H9 (cell line): ENCODE results near the gene SERTAD1. TPM values are rescaled to one million over a fixed set of nuclear protein-coding genes. Genes with fewer than 3 reads are reported as not detected.

Experiments
- DNase-seq: peaks from one replicate; pipeline ENCODE4 v3.0.0-alpha.2; 2017
- H2AFZ ChIP-seq: one replicate; pipeline ENCODE4 v1.6.1; 2013; ENCODE audit warnings: mild to moderate bottlenecking, low read length, control low read depth, moderate library complexity
- H2AK5ac ChIP-seq: 2 replicates; pipeline ENCODE4 v1.6.1; 2013; ENCODE audit warnings: low read length, control low read depth, mixed read lengths; ENCODE audit not compliant: insufficient read length
- H2BK120ac ChIP-seq: one replicate; pipeline ENCODE4 v1.6.1; 2013; ENCODE audit warnings: low read depth, mild to moderate bottlenecking, low read length, control low read depth, inconsistent platforms; ENCODE audit not compliant: poor library complexity, severe bottlenecking
- H2BK12ac ChIP-seq: 2 replicates; pipeline ENCODE4 v1.6.1; 2013; ENCODE audit warnings: low read length, control low read depth, mixed read lengths, low read depth; ENCODE audit not compliant: insufficient read length
- H2BK15ac ChIP-seq: 2 replicates; pipeline ENCODE4 v1.6.1; 2013; ENCODE audit warnings: low read depth, low read length, control low read depth
- H2BK20ac ChIP-seq: one replicate; pipeline ENCODE4 v1.6.1; 2013; ENCODE audit warnings: low read depth, mild to moderate bottlenecking, low read length, control low read depth, inconsistent platforms; ENCODE audit not compliant: poor library complexity, severe bottlenecking
- H2BK5ac ChIP-seq: 2 replicates; pipeline ENCODE4 v1.6.1; 2013; ENCODE audit warnings: low read length, control low read depth, mixed read lengths; ENCODE audit not compliant: insufficient read length
- H3K14ac ChIP-seq: 2 replicates; pipeline ENCODE4 v1.6.1; 2013; ENCODE audit warnings: low read length, control low read depth; ENCODE audit not compliant: insufficient read depth
- H3K18ac ChIP-seq: 2 replicates; pipeline ENCODE4 v1.6.1; 2013; ENCODE audit warnings: low read depth, mild to moderate bottlenecking, mixed read lengths, low read length, control low read depth; ENCODE audit not compliant: insufficient read length
- H3K23ac ChIP-seq: 2 replicates; pipeline ENCODE4 v1.6.1; 2013; ENCODE audit warnings: low read length, control low read depth, mixed read lengths, low read depth; ENCODE audit not compliant: insufficient read length
- H3K23me2 ChIP-seq: 2 replicates; pipeline ENCODE4 v1.6.1; 2013; ENCODE audit warnings: low read depth, mild to moderate bottlenecking, mixed read lengths, low read length, control low read depth; ENCODE audit not compliant: insufficient read length, poor library complexity, severe bottlenecking
- H3K27ac ChIP-seq: 2 replicates; pipeline ENCODE4 v1.5.1; 2013; ENCODE audit warnings: low read length, control low read depth, mixed read lengths, low read depth; ENCODE audit not compliant: insufficient read length
- H3K27me3 ChIP-seq: 2 replicates; pipeline ENCODE4 v1.6.1; 2013; ENCODE audit warnings: low read length, control low read depth, inconsistent platforms; ENCODE audit not compliant: insufficient read depth
- H3K4ac ChIP-seq: 2 replicates; pipeline ENCODE4 v1.6.1; 2013; ENCODE audit warnings: low read depth, mild to moderate bottlenecking, control low read depth, inconsistent platforms, low read length, moderate library complexity
- H3K4me1 ChIP-seq: 2 replicates; pipeline ENCODE4 v1.6.1; 2013; ENCODE audit warnings: low read length, control low read depth, inconsistent platforms; ENCODE audit not compliant: insufficient read depth
- H3K4me2 ChIP-seq: 2 replicates; pipeline ENCODE4 v1.6.1; 2013; ENCODE audit warnings: low read length, control low read depth, mixed read lengths; ENCODE audit not compliant: insufficient read length, insufficient read depth
- H3K56ac ChIP-seq: 2 replicates; pipeline ENCODE4 v1.6.1; 2013; ENCODE audit warnings: low read depth, mild to moderate bottlenecking, mixed read lengths, low read length, control low read depth; ENCODE audit not compliant: insufficient read length
- H3K79me1 ChIP-seq: 2 replicates; pipeline ENCODE4 v1.6.1; 2013; ENCODE audit warnings: low read depth, mild to moderate bottlenecking, moderate library complexity, low read length, control low read depth, inconsistent platforms; ENCODE audit not compliant: insufficient read depth, poor library complexity, severe bottlenecking
- H3K79me2 ChIP-seq: 2 replicates; pipeline ENCODE4 v1.6.1; 2013; ENCODE audit warnings: low read length, control low read depth, inconsistent platforms; ENCODE audit not compliant: insufficient read depth
- H3K9ac ChIP-seq: 2 replicates; pipeline ENCODE4 v1.6.1; 2013; ENCODE audit warnings: low read length, control low read depth, mixed read lengths; ENCODE audit not compliant: insufficient read length; ENCODE audit errors: extremely low read depth
- H3K9me3 ChIP-seq: one replicate; pipeline ENCODE4 v1.6.1; 2013; ENCODE audit warnings: low read depth, low read length, inconsistent platforms; ENCODE audit not compliant: control insufficient read depth
- H3T11ph ChIP-seq: one replicate; pipeline ENCODE4 v1.6.1; 2013; ENCODE audit warnings: mild to moderate bottlenecking, low read length, control low read depth, inconsistent platforms
- H4K20me1 ChIP-seq: one replicate; pipeline ENCODE4 v1.6.1; 2013; ENCODE audit not compliant: control insufficient read depth, insufficient read length, insufficient read depth
- H4K5ac ChIP-seq: 2 replicates; pipeline ENCODE4 v1.6.1; 2013; ENCODE audit warnings: low read depth, mild to moderate bottlenecking, mixed read lengths, low read length, control low read depth; ENCODE audit not compliant: insufficient read length
- H4K8ac ChIP-seq: replicated peaks from 2 replicates; pipeline ENCODE4 v1.6.1; 2013; ENCODE audit warnings: low read length, control low read depth, mixed read lengths, low read depth; ENCODE audit not compliant: insufficient read length
- H4K91ac ChIP-seq: 2 replicates; pipeline ENCODE4 v1.6.1; 2013; ENCODE audit warnings: low read depth, mild to moderate bottlenecking, moderate library complexity, mixed read lengths, low read length, control low read depth; ENCODE audit not compliant: insufficient read length
- H3K27ac Mint-ChIP-seq, 3 experiments: 2 replicates in 2 of 3; 3 replicates in 1 of 3; pipeline ENCODE4 v1.8.0; 2020 to 2021; ENCODE audit warnings: mixed read lengths in 3 of 3, mild to moderate bottlenecking in 1 of 3, moderate library complexity in 1 of 3
- H3K27me3 Mint-ChIP-seq: 2 replicates; pipeline ENCODE4 v1.8.0; 2021; ENCODE audit warnings: low read depth, mild to moderate bottlenecking, moderate library complexity, mixed read lengths
- H3K36me3 Mint-ChIP-seq, 3 experiments: 2 replicates in 2 of 3; 3 replicates in 1 of 3; pipeline ENCODE4 v1.8.0; 2020 to 2021; ENCODE audit warnings: low read depth in 3 of 3, mixed read lengths in 3 of 3; ENCODE audit not compliant: insufficient read depth in 1 of 3
- H3K4me1 Mint-ChIP-seq, 2 experiments: 2 replicates each; pipeline ENCODE4 v1.8.0; 2020; ENCODE audit warnings: mixed read lengths in 2 of 2
- H3K4me3 Mint-ChIP-seq, 2 experiments: 2 replicates in 1 of 2; 3 replicates in 1 of 2; pipeline ENCODE4 v1.8.0; 2020 to 2021; ENCODE audit warnings: mild to moderate bottlenecking in 2 of 2, mixed read lengths in 2 of 2, moderate library complexity in 1 of 2
- H3K9me3 Mint-ChIP-seq, 2 experiments: 2 replicates in 1 of 2; 3 replicates in 1 of 2; pipeline ENCODE4 v1.8.0; 2020; ENCODE audit warnings: mild to moderate bottlenecking in 2 of 2, mixed read lengths in 2 of 2, moderate library complexity in 1 of 2
- WGBS: extraction: QIAGEN DNeasy Blood & Tissue Kit; methylation state at CpG from one replicate; pipeline ENCODE4 v1.1.7; 2013; ENCODE audit warnings: missing lambda C conversion rate, low lambda C conversion rate, mixed read lengths; ENCODE audit not compliant: insufficient read length; ENCODE audit errors: extremely low coverage; 5-methylcytosine and 5-hydroxymethylcytosine counted together
- total RNA-seq: library from RNA; stranded (reverse); gene quantifications from 2 replicates; pipeline ENCODE4 v1.2.1, GENCODE V29; 2021
- TF ChIP-seq, protein P1 (sequence below): fragments of 200-600 bp; sonication (generic); conservative IDR thresholded peaks from 3 replicates; pipeline ENCODE4 v1.8.0; 2021; ENCODE audit warnings: antibody characterized with exemption, mild to moderate bottlenecking

SERTAD1 gene
- total RNA-seq, 1 experiment from 2014 or later, result 7.9 TPM

DNA sequence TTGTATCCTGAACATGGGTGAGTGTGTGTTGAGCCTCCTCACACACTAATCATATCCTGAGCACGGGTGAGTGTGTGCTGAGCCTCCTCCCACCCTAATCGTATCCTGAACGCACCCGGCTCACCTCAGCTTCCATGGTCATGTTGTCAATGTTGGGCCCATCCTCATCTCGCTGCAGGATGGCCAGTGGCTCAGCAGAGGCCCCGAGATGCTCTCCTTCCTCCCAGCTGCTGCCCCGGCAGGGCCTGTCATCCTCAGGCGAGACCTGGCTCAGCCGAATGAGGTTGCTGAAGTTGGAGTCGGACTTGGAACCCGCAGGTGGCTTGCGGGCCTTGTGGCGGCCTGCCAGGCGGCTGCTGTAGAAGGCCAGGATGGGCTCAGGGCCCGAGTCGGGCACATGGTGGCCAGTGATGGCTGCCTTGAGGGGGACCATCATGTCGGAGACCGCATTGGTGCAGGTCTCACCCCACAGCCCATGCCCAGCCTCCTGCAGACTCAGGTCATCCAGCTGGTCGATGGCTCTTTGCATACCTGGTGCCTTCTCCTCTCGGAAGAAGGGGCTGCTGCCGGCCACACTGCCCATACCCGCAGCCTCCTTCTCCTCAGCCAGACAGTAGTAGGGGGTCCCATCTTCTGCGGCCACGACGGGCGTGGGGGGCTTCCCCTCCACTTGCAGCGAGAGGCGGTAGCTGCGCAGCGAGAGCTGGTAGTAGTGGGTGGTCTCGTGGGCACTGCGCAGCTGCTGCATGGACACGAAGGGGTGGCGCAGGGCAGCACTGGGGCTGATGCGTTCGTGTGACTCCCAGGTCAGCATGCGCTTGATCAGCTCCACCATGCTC lies 45.4 kb downstream of the SERTAD1 start:
- Histone ChIP-seq H3K79me2 (no peaks in the 10 kb centered on the region), H2BK12ac (no peak overlapping the region), H2BK120ac (no peak overlapping the region), H2BK20ac (no peak overlapping the region), H4K5ac (no peak overlapping the region), H3K4me1 (no peaks in the 10 kb centered on the region), H3K23ac (no peak overlapping the region), H3K4me2 (no peak overlapping the region), H4K91ac (no peak overlapping the region), H3K27ac (no peak overlapping the region), H2BK15ac (no peak overlapping the region), H3K56ac (no peak overlapping the region), H3K9ac (no peak overlapping the region), H3K27me3 (no peaks in the 10 kb centered on the region), H3T11ph (no peak overlapping the region), H2AK5ac (no peak overlapping the region), H3K79me1 (no peaks in the 10 kb centered on the region), H3K18ac (no peak overlapping the region), H4K8ac (no peak overlapping the region), H3K4ac (no peak overlapping the region), H4K20me1 (peaks cover 2% of the 10 kb centered on the region), H2AFZ (no peak overlapping the region), H3K23me2 (no peaks in the 10 kb centered on the region), H2BK5ac (no peak overlapping the region), H3K14ac (no peak overlapping the region), H3K9me3 (no peaks in the 10 kb centered on the region)
- H3K4me3 Mint-ChIP-seq, result no peak overlapping the region
- H3K27ac Mint-ChIP-seq, result peak overlapping the region in 1 of 3 experiments; percentile 19; a peak in 3 of 7 replicates
- H3K4me1 Mint-ChIP-seq, result peaks cover 4 to 9% of the 10 kb centered on the region in 2 experiments
- H3K27me3 Mint-ChIP-seq, result peaks cover 5% of the 10 kb centered on the region; the same call in 1 of the 2 replicates
- TF ChIP-seq, protein P1, sequence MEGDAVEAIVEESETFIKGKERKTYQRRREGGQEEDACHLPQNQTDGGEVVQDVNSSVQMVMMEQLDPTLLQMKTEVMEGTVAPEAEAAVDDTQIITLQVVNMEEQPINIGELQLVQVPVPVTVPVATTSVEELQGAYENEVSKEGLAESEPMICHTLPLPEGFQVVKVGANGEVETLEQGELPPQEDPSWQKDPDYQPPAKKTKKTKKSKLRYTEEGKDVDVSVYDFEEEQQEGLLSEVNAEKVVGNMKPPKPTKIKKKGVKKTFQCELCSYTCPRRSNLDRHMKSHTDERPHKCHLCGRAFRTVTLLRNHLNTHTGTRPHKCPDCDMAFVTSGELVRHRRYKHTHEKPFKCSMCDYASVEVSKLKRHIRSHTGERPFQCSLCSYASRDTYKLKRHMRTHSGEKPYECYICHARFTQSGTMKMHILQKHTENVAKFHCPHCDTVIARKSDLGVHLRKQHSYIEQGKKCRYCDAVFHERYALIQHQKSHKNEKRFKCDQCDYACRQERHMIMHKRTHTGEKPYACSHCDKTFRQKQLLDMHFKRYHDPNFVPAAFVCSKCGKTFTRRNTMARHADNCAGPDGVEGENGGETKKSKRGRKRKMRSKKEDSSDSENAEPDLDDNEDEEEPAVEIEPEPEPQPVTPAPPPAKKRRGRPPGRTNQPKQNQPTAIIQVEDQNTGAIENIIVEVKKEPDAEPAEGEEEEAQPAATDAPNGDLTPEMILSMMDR, result no peak
- WGBS, result no CpG with 5 or more reads among the region's 37 CpGs
- no peaks in the 10 kb centered on the region for H3K9me3 Mint-ChIP-seq
- peaks cover 0 to 21% (median 12%) of the 10 kb centered on the region in 3 experiments; a peak in 3 of 7 replicates for H3K36me3 Mint-ChIP-seq
- no peak for DNase-seq
